ENCODE results near the gene WWTR1. TPM values are rescaled to one million over a fixed set of nuclear protein-coding genes. Genes with fewer than 3 reads are reported as not detected.

The WWTR1 gene
- total RNA-seq, 1 donor from 2014 or later = 39.1 TPM

DNA sequence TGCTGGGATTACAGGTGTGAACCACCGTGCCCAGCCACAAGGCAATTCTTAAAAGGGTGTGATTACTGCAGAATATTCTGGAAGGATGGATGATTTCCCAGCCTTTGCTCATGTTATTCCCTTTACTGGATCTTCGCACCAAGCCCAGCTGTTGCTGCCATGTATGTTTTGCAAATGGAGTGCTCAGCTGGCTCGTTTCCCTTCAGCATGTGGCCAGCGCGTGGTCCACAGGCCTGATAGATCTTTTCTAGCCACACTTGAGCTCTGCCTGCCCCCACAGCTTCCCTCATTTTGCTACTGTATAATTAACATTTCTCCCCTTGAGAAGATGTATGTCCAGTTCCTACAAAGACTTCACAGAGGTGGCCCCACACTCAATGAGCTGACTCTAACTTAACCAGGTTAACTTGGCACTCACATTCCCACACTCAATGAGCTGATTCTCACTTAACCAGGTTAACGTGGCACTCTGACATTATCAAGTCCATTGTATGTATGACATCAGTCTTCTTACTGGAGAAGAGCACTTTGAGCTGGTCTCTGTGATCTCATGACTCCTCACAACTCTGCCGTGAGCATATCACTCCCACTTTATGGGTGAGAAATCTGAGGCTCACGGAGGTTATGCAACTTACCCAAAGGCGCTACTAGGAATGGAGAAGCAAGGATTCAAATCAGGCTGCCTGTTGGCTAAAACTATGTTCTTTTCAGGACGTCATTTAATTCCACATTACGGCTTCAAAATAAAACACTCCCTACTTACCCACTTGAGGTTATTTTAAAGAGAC, 134.1 kb downstream of the WWTR1 start:
- Histone ChIP-seq H3K4me3 (no peak overlapping the region), H3K4me1 (peaks cover 24% of the 10 kb centered on the region), H3K27ac (replicated peaks) (no peak overlapping the region), H3K9me3 (replicated peaks) (no peaks in the 10 kb centered on the region), H3K36me3 (peaks cover 60% of the 10 kb centered on the region), H3K27me3 (ENCODE audit: low read depth) (no peaks in the 10 kb centered on the region)
- TF ChIP-seq, protein P1, sequence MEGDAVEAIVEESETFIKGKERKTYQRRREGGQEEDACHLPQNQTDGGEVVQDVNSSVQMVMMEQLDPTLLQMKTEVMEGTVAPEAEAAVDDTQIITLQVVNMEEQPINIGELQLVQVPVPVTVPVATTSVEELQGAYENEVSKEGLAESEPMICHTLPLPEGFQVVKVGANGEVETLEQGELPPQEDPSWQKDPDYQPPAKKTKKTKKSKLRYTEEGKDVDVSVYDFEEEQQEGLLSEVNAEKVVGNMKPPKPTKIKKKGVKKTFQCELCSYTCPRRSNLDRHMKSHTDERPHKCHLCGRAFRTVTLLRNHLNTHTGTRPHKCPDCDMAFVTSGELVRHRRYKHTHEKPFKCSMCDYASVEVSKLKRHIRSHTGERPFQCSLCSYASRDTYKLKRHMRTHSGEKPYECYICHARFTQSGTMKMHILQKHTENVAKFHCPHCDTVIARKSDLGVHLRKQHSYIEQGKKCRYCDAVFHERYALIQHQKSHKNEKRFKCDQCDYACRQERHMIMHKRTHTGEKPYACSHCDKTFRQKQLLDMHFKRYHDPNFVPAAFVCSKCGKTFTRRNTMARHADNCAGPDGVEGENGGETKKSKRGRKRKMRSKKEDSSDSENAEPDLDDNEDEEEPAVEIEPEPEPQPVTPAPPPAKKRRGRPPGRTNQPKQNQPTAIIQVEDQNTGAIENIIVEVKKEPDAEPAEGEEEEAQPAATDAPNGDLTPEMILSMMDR (IDR thresholded peaks at IDR 0.05; ENCODE audit: borderline replicate concordance) = no peak
- no peak for DNase-seq
- intact Hi-C loops (cut with micrococcal nuclease) = no loop called here

DNA sequence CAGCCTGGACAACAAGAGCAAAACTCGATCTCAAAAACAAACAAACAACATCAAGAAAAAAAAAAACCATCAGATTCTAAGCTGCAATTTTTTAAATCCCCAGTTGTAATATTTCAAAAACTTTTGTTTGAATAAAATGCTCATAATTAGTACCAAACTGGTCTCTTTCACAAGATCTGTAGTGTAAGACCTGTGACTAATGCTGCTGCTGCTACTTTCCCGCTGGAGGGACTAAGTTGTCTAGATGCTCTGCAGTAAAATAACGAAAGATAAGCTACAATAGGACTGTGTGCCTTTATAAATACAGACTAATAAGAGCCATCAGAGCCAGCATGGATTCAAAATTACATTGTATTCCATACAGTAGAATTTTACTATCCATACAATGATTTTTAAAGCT, 137.9 kb downstream of the WWTR1 start:
- no peaks in the 10 kb centered on the region for H3K9me3 ChIP-seq (replicated peaks)
- no peaks in the 10 kb centered on the region for H3K27me3 ChIP-seq (ENCODE audit: low read depth)
- H3K27ac ChIP-seq (replicated peaks) = no peak overlapping the region
- intact Hi-C loops (cut with micrococcal nuclease) = no loop called here
- no peak overlapping the region for H3K4me3 ChIP-seq
- TF ChIP-seq, protein P1 (IDR thresholded peaks at IDR 0.05; ENCODE audit: borderline replicate concordance) = no peak
- H3K4me1 ChIP-seq = no peaks in the 10 kb centered on the region
- DNase-seq = no peak
- H3K36me3 ChIP-seq = peaks cover 64% of the 10 kb centered on the region

DNA sequence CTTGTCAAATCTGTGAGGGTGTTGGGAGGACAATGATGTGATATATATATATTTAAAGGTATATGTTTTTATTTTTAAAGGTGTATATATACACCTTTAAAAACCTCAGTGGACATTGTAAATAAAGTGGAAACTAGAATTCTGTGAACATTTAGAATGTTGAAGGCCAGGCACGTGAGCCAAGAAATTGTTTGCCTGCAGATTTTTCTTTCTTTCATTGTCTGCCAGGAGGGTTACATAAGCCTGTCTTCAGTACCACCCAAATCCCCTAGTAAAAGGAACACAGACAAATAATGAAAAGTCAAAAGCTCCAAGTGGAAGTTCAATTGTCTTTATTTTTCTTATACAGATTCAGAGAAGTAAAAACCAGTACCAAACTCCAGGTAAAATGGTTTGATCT, 140.9 kb downstream of the WWTR1 start:
- TF ChIP-seq, protein P1 (IDR thresholded peaks at IDR 0.05; ENCODE audit: borderline replicate concordance) = no peak
- H3K27ac ChIP-seq (replicated peaks) = no peak overlapping the region
- no peak for DNase-seq
- no peaks in the 10 kb centered on the region for H3K9me3 ChIP-seq (replicated peaks)
- intact Hi-C loops (cut with micrococcal nuclease) = no loop called here
- H3K36me3 ChIP-seq = peaks cover 39% of the 10 kb centered on the region
- H3K4me3 ChIP-seq = no peak overlapping the region
- H3K4me1 ChIP-seq = peaks cover 6% of the 10 kb centered on the region
- no peaks in the 10 kb centered on the region for H3K27me3 ChIP-seq (ENCODE audit: low read depth)

DNA sequence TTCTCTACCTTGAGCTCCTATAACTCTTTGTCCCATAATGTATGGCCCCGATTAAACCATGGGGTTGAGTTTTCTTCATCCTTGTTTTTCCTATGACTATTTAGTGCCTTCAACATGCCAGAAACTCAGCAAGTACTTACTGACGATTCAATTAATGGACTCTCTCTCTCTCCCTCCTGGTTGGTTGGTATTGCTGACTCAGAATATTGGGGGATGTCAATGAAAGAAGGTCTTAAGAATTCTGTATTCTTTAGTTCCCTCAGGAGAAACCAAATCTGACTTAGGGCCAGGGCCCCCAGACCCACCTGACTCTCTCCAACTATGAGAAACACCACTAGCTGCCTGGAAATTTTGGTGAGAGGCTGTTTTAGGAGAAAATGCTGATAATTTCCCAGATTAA, 142.6 kb downstream of the WWTR1 start:
- no peak overlapping the region for H3K27ac ChIP-seq (replicated peaks)
- intact Hi-C loops (cut with micrococcal nuclease) = no loop called here
- no peak overlapping the region for H3K4me3 ChIP-seq
- H3K9me3 ChIP-seq (replicated peaks) = no peaks in the 10 kb centered on the region
- DNase-seq = no peak
- no peaks in the 10 kb centered on the region for H3K27me3 ChIP-seq (ENCODE audit: low read depth)
- TF ChIP-seq, protein P1 (IDR thresholded peaks at IDR 0.05; ENCODE audit: borderline replicate concordance) = no peak
- H3K4me1 ChIP-seq = peaks cover 6% of the 10 kb centered on the region
- peaks cover 30% of the 10 kb centered on the region for H3K36me3 ChIP-seq

DNA sequence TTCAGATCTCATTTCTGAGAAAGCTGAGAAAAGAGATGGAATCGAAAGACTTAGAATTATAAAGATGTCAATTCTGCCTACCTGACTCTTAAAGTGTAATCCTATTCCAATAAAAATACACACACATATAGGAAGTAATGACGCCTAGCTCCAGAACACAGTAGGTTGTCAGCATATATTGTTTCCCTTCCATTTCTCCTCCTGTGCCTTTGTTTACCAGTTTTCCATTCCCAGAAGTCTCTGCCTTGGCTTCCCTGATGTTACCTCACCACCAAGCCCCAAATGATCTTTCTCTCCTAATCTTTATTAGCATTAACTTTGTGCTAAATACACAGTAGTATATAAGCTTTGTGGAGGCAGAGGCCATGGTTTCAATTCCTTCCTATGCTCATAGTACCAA, 143.4 kb downstream of the WWTR1 start:
- intact Hi-C loops (cut with micrococcal nuclease) = loop anchor here (5.0 kb wide), 2 partner anchors 203 to 258 kb away; no protein-coding TSS in a partner anchor
- no peaks in the 10 kb centered on the region for H3K9me3 ChIP-seq (replicated peaks)
- H3K4me1 ChIP-seq = peaks cover 6% of the 10 kb centered on the region
- no peak for DNase-seq
- H3K27ac ChIP-seq (replicated peaks) = no peak overlapping the region
- no peak overlapping the region for H3K4me3 ChIP-seq
- H3K27me3 ChIP-seq (ENCODE audit: low read depth) = no peaks in the 10 kb centered on the region
- H3K36me3 ChIP-seq = peaks cover 22% of the 10 kb centered on the region
- TF ChIP-seq, protein P1 (IDR thresholded peaks at IDR 0.05; ENCODE audit: borderline replicate concordance) = no peak
